ENCODE measurements around the gene MRPL11. TPM values are rescaled to one million over a fixed set of nuclear protein-coding genes. Genes with fewer than 3 reads are reported as not detected.

MRPL11 gene
- total and polyA plus RNA-seq, 2 donors = 45.3 to 84.3 TPM

GRCh38 chr11:66428933-66429332, 9.7 kb downstream of the MRPL11 start:
- no peak for DNase-seq (ENCODE audit: low read depth in 6 of 9, low spot score in 9 of 9)
- Histone ChIP-seq H3K4me3 (ENCODE audit: low read length in 2 of 2) (no peak overlapping the region), H3K4me1 (ENCODE audit: control insufficient read depth in 2 of 2, insufficient read depth in 2 of 2, low read length in 2 of 2) (no peaks in the 10 kb centered on the region), H3K9me3 (ENCODE audit: control insufficient read depth in 2 of 2, insufficient read depth in 1 of 2, low read length in 1 of 2) (no peaks in the 10 kb centered on the region), H3K27me3 (ENCODE audit: control insufficient read depth in 2 of 2, insufficient read depth in 1 of 2, low read length in 1 of 2) (peaks cover 0 to 6% of the 10 kb centered on the region in 2 donors), H3K36me3 (ENCODE audit: control insufficient read depth in 2 of 2, insufficient read depth in 2 of 2, low read length in 1 of 2) (peaks cover 0 to 3% of the 10 kb centered on the region in 2 donors), H3K27ac (ENCODE audit: low read depth in 1 of 2, low read length in 1 of 2) (no peak overlapping the region)
- WGBS = 95% methylated on average over 2 of the region's 2 CpGs

DNA sequence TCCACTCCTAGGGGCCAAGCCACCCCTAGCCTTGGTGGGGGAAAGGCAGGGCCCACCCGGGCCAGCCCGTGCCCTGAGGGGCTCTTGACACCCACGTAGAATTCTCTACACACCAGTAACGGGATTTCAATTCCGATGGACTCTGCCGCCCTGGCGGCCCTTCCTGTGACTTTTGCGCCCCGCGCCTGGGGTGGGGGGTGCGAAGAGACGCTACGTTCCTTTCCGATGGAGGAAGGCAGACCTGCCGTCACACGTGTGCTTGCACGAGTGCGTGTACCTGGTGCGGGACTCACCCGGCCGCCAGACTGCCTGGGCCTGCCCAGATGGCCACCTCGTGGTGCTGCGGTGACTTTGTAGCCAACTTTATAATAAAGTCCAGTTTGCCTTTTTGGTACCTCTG, 12.3 kb downstream of the MRPL11 start:
- DNase-seq (ENCODE audit: low read depth in 6 of 9, low spot score in 9 of 9) = no peak
- 78% methylated on average over 23 of the region's 23 CpGs for WGBS
- no peak overlapping the region for H3K27ac ChIP-seq (ENCODE audit: low read depth in 1 of 2, low read length in 1 of 2)
- no peak overlapping the region for H3K4me3 ChIP-seq (ENCODE audit: low read length in 2 of 2)
- no peaks in the 10 kb centered on the region for H3K4me1 ChIP-seq (ENCODE audit: control insufficient read depth in 2 of 2, insufficient read depth in 2 of 2, low read length in 2 of 2)
- no peaks in the 10 kb centered on the region for H3K36me3 ChIP-seq (ENCODE audit: control insufficient read depth in 2 of 2, insufficient read depth in 2 of 2, low read length in 1 of 2)
- peaks cover 0 to 8% of the 10 kb centered on the region in 2 donors for H3K27me3 ChIP-seq (ENCODE audit: control insufficient read depth in 2 of 2, insufficient read depth in 1 of 2, low read length in 1 of 2)
- H3K9me3 ChIP-seq (ENCODE audit: control insufficient read depth in 2 of 2, insufficient read depth in 1 of 2, low read length in 1 of 2) = peaks cover 0 to 14% of the 10 kb centered on the region in 2 donors

DNA sequence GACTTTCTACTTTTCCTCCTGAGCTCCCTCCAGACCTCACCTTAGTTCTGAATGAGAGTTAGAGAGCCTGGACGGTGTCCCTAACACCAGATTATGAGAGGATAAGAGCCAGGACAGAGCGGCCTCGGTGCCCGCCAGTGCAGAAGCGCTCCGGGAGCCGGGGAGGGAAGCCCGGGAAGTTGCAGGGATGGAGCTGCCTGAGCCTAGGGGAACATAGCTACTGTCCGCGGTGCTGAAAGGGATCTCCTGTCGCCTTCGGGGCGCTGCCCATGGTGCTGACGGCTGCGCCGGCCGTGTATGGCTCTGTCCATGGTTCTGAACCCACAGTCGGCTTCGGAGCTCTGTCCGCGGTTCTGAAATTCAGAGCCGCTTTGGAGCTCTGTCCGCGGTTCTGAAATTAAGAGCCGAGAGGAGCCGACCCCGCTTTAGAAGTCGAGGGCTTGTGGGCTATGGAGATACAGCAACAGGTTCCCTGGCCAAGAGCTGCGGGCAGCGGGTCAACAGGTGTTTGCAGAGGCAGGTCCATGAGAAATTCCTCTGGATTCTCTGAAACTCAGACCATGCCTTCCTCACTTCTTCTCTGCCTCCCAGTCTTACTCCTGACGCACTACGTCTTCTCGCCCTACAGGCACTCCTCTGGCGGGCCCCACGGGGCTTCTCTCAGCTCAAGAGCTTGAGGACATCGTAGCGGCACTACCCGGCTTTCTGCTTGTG, 17.0 kb downstream of the MRPL11 start:
- WGBS = 15% methylated on average over 38 of the region's 38 CpGs
- H3K9me3 ChIP-seq (ENCODE audit: control insufficient read depth in 2 of 2, insufficient read depth in 1 of 2, low read length in 1 of 2) = peaks cover 0 to 27% of the 10 kb centered on the region in 2 donors
- peak; percentile 71 to 92 (median 82) for DNase-seq (ENCODE audit: low read depth in 6 of 9, low spot score in 9 of 9)
- H3K4me1 ChIP-seq (ENCODE audit: control insufficient read depth in 2 of 2, insufficient read depth in 2 of 2, low read length in 2 of 2) = no peaks in the 10 kb centered on the region
- H3K4me3 ChIP-seq (ENCODE audit: low read length in 2 of 2) = no peak overlapping the region
- H3K27me3 ChIP-seq (ENCODE audit: control insufficient read depth in 2 of 2, insufficient read depth in 1 of 2, low read length in 1 of 2) = peaks cover 24 to 44% of the 10 kb centered on the region in 2 donors
- H3K27ac ChIP-seq (ENCODE audit: low read depth in 1 of 2, low read length in 1 of 2) = no peak overlapping the region
- no peaks in the 10 kb centered on the region for H3K36me3 ChIP-seq (ENCODE audit: control insufficient read depth in 2 of 2, insufficient read depth in 2 of 2, low read length in 1 of 2)

DNA sequence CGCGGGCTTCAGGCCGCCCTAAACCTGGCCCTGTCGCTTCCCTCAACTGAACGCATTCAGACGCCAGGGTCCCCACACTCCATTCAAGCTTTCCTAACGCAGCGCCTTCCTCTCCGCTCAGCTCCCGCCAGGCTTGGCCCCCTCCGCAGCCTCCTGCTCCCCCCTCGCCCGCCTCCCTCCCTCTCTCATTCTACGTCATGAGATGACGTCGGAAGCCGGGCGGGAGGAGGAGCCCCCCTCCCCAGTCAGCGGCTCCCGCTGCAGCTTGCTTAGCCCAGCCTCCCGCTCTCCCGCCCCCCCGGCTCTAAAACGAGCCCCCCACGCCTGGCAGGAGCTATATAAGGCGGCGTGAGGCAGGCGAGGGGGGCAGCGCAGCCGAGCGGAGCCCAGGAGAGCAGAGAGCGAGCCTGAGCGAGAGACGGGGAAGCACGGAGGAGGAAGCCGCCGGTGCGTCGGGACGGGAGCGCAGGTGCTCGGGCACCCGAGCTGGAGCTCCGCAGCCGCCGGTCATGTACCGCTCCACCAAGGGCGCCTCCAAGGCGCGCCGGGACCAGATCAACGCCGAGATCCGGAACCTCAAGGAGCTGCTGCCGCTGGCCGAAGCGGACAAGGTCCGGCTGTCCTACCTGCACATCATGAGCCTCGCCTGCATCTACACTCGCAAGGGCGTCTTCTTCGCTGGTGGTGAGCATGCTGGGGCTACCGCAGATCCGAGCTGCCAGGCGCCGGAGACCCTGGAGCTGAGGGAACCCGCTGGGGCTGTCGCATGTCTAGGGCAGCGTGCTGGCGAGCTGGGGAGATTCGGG, 17.8 kb downstream of the MRPL11 start, which contains the start of gene NPAS4:
NPAS4 (plus strand) TSS at position 365 of the 806 bp plus-strand sequence; CDS start at position 510, 145 bp downstream.
- DNase-seq (ENCODE audit: low read depth in 6 of 9, low spot score in 9 of 9) = no peak
- Histone ChIP-seq H3K36me3 (ENCODE audit: control insufficient read depth in 2 of 2, insufficient read depth in 2 of 2, low read length in 1 of 2) (no peaks in the 10 kb centered on the region), H3K4me3 (ENCODE audit: low read length in 2 of 2) (no peak within 1 kb of the TSS), H3K27me3 (ENCODE audit: control insufficient read depth in 2 of 2, insufficient read depth in 1 of 2, low read length in 1 of 2) (peaks cover 24 to 47% of the 10 kb centered on the region in 2 donors), H3K27ac (ENCODE audit: low read depth in 1 of 2, low read length in 1 of 2) (no peak within 1 kb of the TSS), H3K9me3 (ENCODE audit: control insufficient read depth in 2 of 2, insufficient read depth in 1 of 2, low read length in 1 of 2) (peaks cover 0 to 27% of the 10 kb centered on the region in 2 donors), H3K4me1 (ENCODE audit: control insufficient read depth in 2 of 2, insufficient read depth in 2 of 2, low read length in 2 of 2) (no peaks in the 10 kb centered on the region)
- 11% methylated on average over 71 of the region's 71 CpGs for WGBS

DNA sequence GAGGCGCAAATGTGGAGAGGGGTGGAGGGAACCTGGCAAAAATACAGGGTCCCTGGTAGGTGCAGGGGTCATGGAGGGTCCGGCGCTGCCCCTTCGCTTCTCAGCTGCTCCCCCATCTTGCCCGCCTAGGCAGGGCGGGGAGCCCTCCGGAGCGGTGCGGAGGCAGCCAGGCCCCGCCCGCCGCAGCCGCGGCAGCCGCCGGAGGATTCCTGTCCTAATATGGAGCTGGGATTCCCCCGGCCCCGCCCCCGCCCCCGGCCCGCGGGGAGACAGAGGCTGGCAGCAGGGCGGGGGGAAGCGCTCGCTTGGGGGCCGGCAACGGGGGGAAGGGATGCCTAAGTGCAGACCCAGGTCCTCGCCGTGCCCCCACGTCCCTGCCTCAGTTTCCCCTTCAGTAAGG, 18.8 kb downstream of the MRPL11 start:
- Histone ChIP-seq H3K9me3 (ENCODE audit: control insufficient read depth in 2 of 2, insufficient read depth in 1 of 2, low read length in 1 of 2) (peaks cover 0 to 27% of the 10 kb centered on the region in 2 donors), H3K27me3 (ENCODE audit: control insufficient read depth in 2 of 2, insufficient read depth in 1 of 2, low read length in 1 of 2) (peaks cover 26 to 51% of the 10 kb centered on the region in 2 donors), H3K27ac (ENCODE audit: low read depth in 1 of 2, low read length in 1 of 2) (no peak overlapping the region), H3K4me1 (ENCODE audit: control insufficient read depth in 2 of 2, insufficient read depth in 2 of 2, low read length in 2 of 2) (no peaks in the 10 kb centered on the region), H3K4me3 (ENCODE audit: low read length in 2 of 2) (no peak overlapping the region), H3K36me3 (ENCODE audit: control insufficient read depth in 2 of 2, insufficient read depth in 2 of 2, low read length in 1 of 2) (no peaks in the 10 kb centered on the region)
- WGBS = 6% methylated on average over 30 of the region's 30 CpGs
- DNase-seq (ENCODE audit: low read depth in 6 of 9, low spot score in 9 of 9) = no peak

GRCh38 chr11:66418986-66419308, 19.7 kb downstream of the MRPL11 start:
- Histone ChIP-seq H3K36me3 (ENCODE audit: control insufficient read depth in 2 of 2, insufficient read depth in 2 of 2, low read length in 1 of 2) (no peaks in the 10 kb centered on the region), H3K27me3 (ENCODE audit: control insufficient read depth in 2 of 2, insufficient read depth in 1 of 2, low read length in 1 of 2) (peaks cover 26 to 57% of the 10 kb centered on the region in 2 donors), H3K4me1 (ENCODE audit: control insufficient read depth in 2 of 2, insufficient read depth in 2 of 2, low read length in 2 of 2) (no peaks in the 10 kb centered on the region), H3K27ac (ENCODE audit: low read depth in 1 of 2, low read length in 1 of 2) (no peak overlapping the region), H3K9me3 (ENCODE audit: control insufficient read depth in 2 of 2, insufficient read depth in 1 of 2, low read length in 1 of 2) (peaks cover 0 to 27% of the 10 kb centered on the region in 2 donors), H3K4me3 (ENCODE audit: low read length in 2 of 2) (no peak overlapping the region)
- 56% methylated on average over 3 of the region's 3 CpGs for WGBS
- no peak for DNase-seq (ENCODE audit: low read depth in 6 of 9, low spot score in 9 of 9)

DNA sequence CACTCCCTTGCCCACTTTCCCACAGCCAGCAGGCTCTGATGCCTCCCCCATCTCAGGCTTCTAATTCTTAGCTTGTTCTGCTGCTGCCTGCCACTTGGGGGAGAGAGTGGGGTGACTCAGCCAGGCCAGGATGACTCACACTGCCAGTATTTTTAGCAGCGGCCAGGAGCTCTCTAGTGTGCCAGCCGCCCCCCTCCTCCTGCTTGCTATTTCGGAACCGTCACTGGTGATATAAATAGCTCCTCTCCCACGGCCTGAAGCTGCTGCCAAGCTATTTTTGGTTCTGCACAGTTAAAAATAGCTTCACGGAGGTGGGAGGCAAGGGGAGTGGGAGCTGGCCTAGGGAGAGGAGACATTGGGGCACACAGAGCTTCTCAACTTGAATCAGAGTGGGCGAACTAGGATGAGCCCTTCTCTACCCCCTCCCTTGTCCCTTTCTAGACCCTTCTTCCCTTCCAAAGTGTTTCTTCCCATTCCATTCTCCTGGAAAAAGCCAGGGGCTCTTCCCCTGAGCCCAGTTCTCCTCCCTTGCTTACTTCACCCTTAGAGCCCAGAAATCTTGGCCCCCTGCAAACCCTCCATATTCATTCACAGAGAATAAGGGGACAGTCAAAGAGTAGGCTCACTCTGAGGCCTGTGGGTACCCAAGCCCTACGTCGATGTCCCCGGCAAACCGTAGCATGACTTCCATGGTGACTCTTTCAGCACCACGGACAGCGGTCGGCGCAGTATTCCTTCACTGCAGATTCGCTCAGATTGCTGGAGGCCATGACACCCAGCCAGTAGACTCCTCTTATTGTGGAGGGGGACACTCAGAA, 20.3 kb downstream of the MRPL11 start:
- Histone ChIP-seq H3K4me3 (ENCODE audit: low read length in 2 of 2) (no peak overlapping the region), H3K4me1 (ENCODE audit: control insufficient read depth in 2 of 2, insufficient read depth in 2 of 2, low read length in 2 of 2) (no peaks in the 10 kb centered on the region), H3K27me3 (ENCODE audit: control insufficient read depth in 2 of 2, insufficient read depth in 1 of 2, low read length in 1 of 2) (peaks cover 26 to 63% of the 10 kb centered on the region in 2 donors), H3K9me3 (ENCODE audit: control insufficient read depth in 2 of 2, insufficient read depth in 1 of 2, low read length in 1 of 2) (peaks cover 0 to 27% of the 10 kb centered on the region in 2 donors), H3K36me3 (ENCODE audit: control insufficient read depth in 2 of 2, insufficient read depth in 2 of 2, low read length in 1 of 2) (no peaks in the 10 kb centered on the region), H3K27ac (ENCODE audit: low read depth in 1 of 2, low read length in 1 of 2) (no peak overlapping the region)
- DNase-seq (ENCODE audit: low read depth in 6 of 9, low spot score in 9 of 9) = peak; percentile 49 to 88 (median 73)
- WGBS = 11% methylated on average over 16 of the region's 16 CpGs

DNA sequence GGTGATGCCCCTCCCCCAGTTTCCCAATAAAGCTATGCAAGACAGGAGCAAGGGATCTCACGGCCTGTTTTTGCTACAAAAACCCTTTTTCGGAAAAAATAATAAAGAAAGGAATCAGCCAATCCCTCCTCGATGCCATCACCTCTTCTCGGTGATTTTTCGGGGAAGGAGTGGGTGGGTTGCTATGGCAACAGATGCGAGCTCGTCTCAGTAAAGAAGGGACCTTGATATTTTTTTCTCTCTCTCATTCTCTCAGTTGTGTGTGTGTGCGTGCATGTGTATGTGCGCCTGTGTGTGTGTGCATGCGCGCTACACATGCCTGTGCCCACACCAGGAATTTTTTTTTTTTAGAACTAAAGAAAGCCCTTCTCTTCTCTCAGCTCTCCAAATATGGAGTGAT, 21.6 kb downstream of the MRPL11 start:
- H3K27me3 ChIP-seq (ENCODE audit: control insufficient read depth in 2 of 2, insufficient read depth in 1 of 2, low read length in 1 of 2) = peaks cover 26 to 69% of the 10 kb centered on the region in 2 donors
- H3K9me3 ChIP-seq (ENCODE audit: control insufficient read depth in 2 of 2, insufficient read depth in 1 of 2, low read length in 1 of 2) = peaks cover 0 to 20% of the 10 kb centered on the region in 2 donors
- H3K4me3 ChIP-seq (ENCODE audit: low read length in 2 of 2) = no peak overlapping the region
- WGBS = 75% methylated on average over 11 of the region's 11 CpGs
- no peak for DNase-seq (ENCODE audit: low read depth in 6 of 9, low spot score in 9 of 9)
- no peaks in the 10 kb centered on the region for H3K36me3 ChIP-seq (ENCODE audit: control insufficient read depth in 2 of 2, insufficient read depth in 2 of 2, low read length in 1 of 2)
- no peaks in the 10 kb centered on the region for H3K4me1 ChIP-seq (ENCODE audit: control insufficient read depth in 2 of 2, insufficient read depth in 2 of 2, low read length in 2 of 2)
- H3K27ac ChIP-seq (ENCODE audit: low read depth in 1 of 2, low read length in 1 of 2) = no peak overlapping the region
